Stimulated activated CD8-positive, alpha-beta memory T cell treated with anti-CD3 and anti-CD28 coated beads, Interleukin-15, amount 100 ng/mL, for 24 hours (primary cell): Measurements from ENCODE around the gene CNTD1.

ENCODE experiments used
- DNase-seq: peaks from one replicate; pipeline ENCODE4 v3.0.0-alpha.2; 2020; ENCODE audit warnings: low read depth

The CNTD1 gene

DNA sequence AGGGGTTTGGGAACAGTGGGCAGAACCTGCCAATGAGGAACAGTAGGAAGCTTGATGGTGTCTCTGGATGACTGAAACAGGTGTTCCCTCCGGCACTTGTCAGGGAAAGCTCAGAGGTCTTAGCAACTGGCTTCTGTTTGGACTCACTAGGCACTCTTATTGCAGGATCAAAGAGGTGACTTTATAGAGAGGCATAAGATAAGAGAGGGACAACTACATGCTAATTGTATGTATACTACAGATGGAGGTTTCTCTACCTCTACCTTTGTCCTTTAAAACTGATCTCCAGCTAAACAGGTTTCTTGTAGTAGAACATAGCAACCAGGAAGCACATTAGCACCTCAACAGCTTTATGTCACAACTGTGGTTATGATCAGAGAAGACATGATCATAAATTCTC is 7.6 kb downstream of the CNTD1 start:
- DNase-seq = no peak

DNA sequence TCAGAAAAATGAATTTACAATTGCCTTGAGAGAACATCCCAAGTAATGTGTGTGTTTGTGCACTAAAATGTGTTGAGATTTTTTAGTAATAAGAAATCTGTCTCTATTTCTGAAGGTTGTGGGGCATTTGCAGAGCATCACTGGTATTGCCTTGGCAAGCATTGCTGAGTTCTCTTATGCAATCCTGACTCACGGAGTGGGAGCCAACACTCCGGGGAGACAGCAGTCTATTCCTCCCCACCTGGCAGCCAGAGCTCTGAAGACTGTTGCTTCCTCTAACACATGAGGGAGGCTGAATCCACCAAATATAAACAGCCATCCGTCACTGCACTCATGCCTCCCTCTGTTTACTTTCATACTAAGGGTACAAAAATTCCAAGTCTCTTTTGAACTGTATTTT is 10.6 kb downstream of the CNTD1 start:
- DNase-seq = no peak

GRCh38 chr17:42814633-42815399 is 16.2 kb downstream of the CNTD1 start:
- DNase-seq = no peak

DNA sequence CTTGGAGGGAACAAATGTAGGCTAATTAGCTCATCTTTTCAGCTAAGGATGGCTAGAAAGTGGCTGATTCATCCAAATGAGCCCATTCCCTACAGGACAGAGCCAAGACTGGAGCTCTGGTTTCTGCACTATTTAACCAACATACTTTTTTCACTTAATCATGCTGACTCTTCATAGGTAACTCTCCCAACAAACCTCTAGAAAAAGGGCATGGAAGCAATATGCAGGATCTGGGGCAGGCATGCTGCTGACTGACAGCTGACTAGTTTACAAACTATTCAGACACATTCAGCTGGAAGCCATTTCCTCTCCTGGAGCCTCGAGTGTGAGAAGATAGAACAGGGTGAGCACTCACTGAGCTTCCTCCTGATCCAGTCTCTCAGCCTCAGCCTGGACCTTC is 19.2 kb downstream of the CNTD1 start:
- DNase-seq = no peak

DNA sequence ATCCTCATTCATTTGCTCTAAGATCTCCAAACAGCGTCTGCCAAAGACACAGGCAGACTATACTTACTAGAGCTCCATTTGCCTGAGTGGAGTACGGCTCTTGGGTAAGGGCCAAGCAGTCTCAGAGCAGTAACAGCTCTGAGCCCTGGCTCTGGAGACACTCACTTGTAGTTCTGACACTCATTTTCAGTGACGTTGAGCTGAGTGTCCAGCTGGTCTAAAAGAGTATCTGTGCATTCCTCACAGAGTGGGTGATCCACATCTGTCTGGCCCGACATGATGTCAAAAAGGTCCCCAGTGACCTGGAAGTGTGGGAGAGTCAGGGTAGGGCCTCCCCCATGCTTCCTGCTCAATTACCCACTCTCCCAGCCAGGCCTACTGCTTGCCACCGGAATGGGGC is 19.7 kb downstream of the CNTD1 start:
- no peak for DNase-seq

GRCh38 chr17:42819939-42820535 is 21.4 kb downstream of the CNTD1 start:
- peak; percentile 29 for DNase-seq

DNA sequence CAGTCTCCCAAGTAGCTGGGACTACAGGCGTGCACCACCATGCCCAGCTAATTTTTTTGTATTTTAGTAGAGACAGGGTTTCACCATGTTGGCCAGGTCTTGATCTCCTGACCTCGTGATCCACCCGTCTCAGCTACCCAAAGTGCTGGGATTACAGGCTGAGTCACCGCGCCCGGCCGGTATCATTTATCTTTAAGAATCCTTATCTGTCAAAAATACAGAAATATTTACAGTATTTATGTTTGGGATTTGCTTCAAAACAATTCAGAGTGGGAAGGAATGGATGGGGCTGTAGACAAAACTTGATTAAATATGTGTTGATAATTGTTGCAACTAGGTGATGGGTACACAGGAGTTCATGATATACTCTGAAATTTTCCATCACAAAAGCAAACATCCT is 22.5 kb downstream of the CNTD1 start:
- DNase-seq = no peak

DNA sequence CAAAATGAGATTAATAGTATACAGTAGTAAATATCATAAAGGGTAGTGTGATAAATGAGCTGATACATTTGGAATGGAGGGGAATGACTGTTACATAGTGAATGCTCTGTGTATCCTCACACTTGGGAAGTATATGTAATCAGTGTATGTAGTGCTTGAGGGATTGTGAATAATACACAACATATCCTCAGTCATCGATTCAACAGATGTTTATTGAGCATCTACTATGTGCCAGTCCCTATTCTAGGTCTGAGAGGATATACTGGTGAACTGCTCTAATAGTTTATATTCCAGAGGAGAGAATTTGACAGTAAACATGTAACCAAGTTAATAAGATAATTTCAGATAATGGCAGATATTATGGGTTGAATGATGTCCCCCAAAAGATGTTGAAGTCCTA is 28.8 kb downstream of the CNTD1 start:
- no peak for DNase-seq

- DNase-seq = no peak
Measured at GRCh38 chr17:42830971-42831370, 32.3 kb downstream of the CNTD1 start.

GRCh38 chr17:42832213-42832933 is 33.7 kb downstream of the CNTD1 start:
- no peak for DNase-seq

DNA sequence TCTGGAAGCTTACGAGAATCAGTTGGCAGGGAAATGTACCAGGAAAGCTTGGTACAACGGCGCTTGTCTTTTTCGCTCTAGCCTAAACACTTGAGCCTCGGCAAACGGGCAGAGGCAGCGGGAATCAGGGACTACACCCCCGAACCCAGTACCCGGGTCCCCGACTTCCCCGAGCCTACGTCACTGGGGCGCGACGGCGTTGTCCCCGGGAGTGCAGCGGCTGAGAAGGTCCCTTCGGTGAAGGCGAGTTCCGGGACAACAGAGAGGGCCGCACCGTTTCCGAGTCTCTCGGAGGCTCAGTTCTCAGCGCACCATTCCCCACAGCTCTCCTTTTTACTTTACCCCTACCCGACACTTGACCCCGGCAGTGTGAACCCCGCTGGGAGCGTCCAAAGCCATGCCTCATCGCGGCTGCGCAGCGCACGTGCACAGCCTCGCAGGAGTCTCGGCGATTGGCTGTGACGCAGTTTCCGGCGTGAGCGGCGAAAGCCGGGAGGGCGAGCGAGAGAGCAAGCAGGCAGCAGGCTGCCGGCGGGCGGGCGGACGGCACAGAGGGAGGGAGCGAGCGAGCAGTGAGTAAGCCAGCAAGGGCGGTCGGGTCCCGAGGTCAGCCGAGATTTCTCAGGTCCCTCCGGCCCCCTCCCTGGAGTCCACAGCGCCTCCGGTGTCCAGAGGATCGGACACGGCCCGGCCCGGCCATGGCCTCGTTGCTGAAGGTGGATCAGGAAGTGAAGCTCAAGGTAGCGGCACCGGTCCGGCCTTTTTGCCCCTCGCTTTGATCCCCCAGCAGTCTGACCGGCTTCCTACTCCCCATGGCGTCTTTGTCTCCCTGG is 34.5 kb downstream of the CNTD1 start, which contains the start of gene PSME3:
TSS of gene PSME3 (plus strand) at position 464 of the 833 bp plus-strand sequence. CDS start at position 699, 235 bp downstream.
- peak; percentile 84 for DNase-seq

GRCh38 chr17:42833767-42834422 is 35.2 kb downstream of the CNTD1 start:
- no peak for DNase-seq

DNA sequence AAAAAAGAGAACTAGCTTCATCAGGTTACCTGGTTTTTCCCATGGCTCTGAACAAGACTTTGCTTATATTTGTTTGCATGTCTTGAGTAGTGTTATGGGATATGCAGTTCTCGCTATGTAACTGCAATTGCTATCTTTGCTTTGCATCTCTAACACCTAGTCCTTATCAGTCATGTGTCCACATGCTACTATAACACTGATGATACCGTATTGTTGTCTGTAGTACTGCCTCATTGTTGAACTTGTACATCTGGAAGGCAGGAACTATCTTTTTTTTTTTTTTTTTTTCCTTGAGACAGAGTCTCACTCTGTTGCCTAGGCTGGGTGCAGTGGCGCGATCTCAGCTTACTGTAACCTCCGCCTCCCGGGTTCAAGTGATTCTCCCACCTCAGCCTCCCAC is 37.1 kb downstream of the CNTD1 start:
- no peak for DNase-seq

GRCh38 chr17:42841975-42842685 is 43.5 kb downstream of the CNTD1 start:
- no peak for DNase-seq

DNA sequence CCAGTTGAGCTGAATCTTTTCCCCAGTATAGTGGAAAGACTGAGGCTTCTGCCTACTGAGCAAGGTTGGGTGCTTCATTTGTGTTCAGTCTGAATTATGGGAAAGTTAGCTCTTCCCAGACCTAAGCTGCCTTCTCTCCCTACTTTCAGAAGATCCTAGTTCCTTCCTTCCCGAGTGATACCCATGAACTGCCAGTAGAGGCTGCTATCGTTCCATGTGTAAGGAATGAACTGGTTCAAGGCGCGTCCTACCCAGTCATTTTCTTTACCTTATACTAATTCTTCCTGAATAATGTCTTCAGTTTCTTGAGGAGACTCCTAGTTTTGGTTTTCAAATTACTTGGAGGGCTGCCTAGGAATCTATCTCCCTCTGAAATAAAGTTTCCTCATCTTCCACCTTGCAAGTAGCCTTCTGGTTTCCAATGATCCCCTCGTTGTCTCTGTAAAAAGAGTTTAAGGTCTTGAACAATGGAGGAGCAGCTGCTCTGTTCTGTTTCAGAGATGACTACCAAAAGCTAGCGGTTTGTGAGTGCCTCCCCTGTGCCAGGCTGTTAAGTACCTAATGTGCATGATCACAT is 44.8 kb downstream of the CNTD1 start:
- DNase-seq = no peak

DNA sequence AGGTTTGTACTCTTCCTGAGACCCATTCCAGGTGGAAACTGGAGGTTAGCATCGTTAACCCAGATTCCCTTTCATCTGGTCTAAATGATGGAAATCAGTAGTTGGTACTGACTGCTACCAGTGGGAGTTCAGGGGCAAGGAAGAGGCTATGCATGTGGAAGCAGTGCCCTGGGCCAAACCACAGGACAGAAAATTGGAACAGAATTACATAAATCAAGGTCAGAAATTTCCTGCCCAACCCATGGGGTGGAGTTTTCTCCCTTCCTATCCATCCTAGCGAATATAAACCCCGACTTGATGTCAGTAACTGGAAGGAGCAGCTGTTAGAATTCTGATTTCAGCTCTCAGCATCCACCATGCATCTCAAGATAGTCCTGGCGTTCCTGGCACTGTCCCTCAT is 45.6 kb downstream of the CNTD1 start, which contains the start of gene AOC2:
TSS of gene AOC2 (plus strand) at position 310 of the 400 bp plus-strand sequence. CDS start at position 357, 47 bp downstream.
- DNase-seq = no peak

DNA sequence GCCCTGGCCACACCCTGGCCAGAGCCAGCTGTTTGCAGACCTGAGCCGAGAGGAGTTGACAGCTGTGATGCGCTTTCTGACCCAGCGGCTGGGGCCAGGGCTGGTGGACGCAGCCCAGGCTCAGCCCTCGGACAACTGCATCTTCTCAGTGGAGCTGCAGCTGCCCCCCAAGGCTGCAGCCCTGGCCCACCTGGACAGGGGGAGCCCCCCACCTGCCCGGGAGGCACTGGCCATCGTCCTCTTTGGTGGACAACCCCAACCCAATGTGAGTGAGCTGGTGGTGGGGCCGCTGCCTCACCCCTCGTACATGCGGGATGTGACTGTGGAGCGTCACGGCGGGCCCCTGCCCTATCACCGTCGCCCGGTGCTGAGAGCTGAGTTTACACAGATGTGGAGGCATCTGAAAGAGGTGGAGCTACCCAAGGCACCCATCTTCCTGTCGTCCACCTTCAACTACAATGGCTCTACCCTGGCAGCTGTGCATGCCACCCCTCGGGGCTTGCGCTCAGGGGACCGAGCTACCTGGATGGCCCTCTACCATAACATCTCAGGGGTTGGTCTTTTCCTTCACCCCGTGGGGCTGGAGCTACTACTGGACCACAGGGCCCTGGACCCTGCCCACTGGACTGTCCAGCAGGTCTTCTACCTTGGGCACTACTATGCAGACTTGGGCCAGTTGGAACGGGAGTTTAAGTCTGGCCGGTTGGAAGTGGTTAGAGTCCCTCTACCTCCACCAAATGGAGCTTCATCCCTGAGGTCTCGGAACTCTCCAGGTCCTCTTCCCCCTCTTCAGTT is 46.3 kb downstream of the CNTD1 start:
- DNase-seq = no peak

DNA sequence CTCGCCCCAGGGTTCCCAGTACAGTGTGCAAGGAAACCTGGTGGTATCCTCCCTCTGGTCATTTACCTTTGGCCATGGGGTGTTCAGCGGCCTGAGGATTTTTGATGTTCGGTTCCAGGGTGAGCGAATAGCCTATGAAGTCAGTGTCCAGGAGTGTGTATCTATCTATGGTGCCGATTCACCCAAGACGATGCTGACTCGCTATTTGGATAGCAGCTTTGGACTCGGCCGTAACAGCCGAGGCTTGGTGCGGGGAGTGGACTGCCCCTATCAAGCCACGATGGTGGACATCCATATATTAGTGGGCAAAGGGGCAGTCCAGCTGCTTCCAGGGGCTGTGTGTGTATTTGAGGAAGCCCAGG is 46.9 kb downstream of the CNTD1 start:
- no peak for DNase-seq

DNA sequence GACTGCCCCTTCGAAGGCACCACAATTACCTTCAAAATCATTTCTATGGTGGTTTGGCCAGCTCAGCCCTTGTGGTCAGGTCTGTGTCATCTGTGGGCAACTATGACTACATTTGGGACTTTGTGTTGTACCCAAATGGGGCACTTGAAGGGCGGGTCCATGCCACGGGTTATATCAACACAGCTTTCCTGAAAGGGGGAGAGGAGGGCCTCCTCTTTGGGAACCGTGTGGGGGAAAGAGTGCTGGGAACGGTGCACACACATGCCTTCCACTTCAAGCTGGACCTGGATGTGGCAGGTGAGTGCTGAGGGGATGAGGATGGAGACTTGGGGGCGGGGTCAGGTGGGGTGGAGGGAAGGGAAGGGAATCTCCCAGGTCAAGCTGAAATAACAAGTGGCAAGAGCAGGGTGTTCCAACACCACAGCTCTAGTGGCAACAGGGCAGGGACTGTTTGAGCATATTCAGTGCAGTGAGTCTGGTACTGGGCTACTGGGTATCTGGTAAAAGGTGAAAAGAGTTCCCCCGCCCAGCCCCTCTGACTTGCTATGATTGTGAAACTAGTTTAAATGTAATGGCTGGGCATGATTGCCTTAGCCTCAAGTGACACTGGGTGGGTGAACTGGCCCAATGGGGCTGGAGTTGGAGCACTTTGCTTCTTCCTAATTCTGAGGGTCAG is 47.4 kb downstream of the CNTD1 start:
- no peak for DNase-seq
